ENCODE data around the gene DOP1B. TPM values are rescaled to one million over a fixed set of nuclear protein-coding genes. Genes with fewer than 3 reads are reported as not detected.
A peak's percentile ranks its signal among the peaks of the same experiment; 100 is the strongest.

DOP1B gene
- total and polyA plus RNA-seq, 11 donors, result 5.1 to 26.5 (median 14.7) TPM

- no peaks in the 10 kb centered on the region for H3K27me3 ChIP-seq
- intact Hi-C loops (cut with DNase I), result no loop called here
- DNase-seq (no peak), ATAC-seq (no peak)
- H3K9me3 ChIP-seq, result no peaks in the 10 kb centered on the region
- 93 to 98% (median 95%) methylated on average over 5 of the region's 5 CpGs for WGBS, 4 donors
- H3K4me3 ChIP-seq, result no peak overlapping the region
- H3K27ac ChIP-seq, result no peak overlapping the region
- TF ChIP-seq CTCF (IDR thresholded peaks at IDR 0.05), result no peak
- TF ChIP-seq POLR2A (IDR thresholded peaks at IDR 0.05), result no peak
- peaks cover 0 to 22% (median 10%) of the 10 kb centered on the region in 9 donors for H3K36me3 ChIP-seq
- H3K4me1 ChIP-seq, result peaks cover 0 to 32% (median 8%) of the 10 kb centered on the region in 12 donors
These were observed 6.0 kb downstream of the DOP1B start for GRCh38 chr21:36162631-36163030.

DNA sequence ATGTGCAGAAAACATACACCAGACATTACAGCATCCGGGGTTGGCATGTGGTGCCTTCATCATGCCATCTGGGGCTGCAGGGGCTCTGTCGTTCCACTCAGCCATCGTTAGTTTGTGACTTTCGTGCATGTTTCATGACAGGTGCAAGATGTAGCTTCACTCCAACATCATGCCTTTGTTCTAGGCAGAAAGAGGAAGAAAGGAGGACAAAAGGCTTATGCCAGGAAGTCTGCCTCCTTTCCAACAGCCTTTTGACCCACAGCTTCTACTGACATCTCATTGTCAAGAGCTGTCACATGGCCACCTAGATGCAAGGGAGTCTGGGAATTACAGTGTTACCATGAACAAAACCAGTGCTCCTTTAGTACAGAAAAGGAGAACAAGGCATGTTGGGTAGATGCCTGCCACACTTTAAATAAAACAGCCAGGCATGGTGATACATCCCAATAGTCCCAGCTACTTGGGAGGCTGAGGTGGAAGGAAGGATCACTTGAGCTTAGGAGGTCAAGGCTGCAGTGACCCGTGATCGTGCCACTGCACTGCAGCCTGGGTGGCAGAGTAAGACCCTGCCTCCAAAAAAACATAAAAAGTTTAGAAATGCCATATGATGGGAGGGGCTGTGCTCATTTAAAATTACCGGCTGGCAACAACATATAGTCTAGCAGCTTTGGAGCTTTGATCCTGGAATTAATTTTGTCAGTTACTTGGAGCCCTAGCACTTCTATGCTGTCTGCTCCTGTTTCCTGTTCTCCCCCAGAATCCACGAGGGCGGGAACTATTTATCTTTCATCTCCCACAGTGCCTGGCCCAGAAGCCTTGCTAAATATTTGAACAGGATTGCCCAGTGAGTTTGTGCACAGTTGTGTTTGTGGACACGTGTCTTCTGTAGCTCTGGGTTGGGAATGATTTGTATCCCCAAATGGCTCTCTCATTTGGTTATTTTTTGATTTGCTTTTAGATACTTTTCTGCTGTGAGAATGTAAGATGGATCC lies 7.4 kb downstream of the DOP1B start:
- no peak for DNase-seq
- Histone ChIP-seq H3K27ac (peak overlapping the region in 1 of 12 donors; percentile 55), H3K9me3 (no peaks in the 10 kb centered on the region), H3K4me3 (no peak overlapping the region), H3K27me3 (no peaks in the 10 kb centered on the region), H3K4me1 (peaks cover 0 to 28% (median 8%) of the 10 kb centered on the region in 12 donors), H3K36me3 (peaks cover 0 to 33% (median 16%) of the 10 kb centered on the region in 9 donors)
- ATAC-seq, result peak in 1 of 4 donors; percentile 35
- WGBS, 4 donors, result 61 to 75% (median 70%) methylated on average over 10 of the region's 10 CpGs
- intact Hi-C loops (cut with DNase I), result no loop called here
- TF ChIP-seq POLR2A (IDR thresholded peaks at IDR 0.05) (no peak), CTCF (IDR thresholded peaks at IDR 0.05) (no peak)

DNA sequence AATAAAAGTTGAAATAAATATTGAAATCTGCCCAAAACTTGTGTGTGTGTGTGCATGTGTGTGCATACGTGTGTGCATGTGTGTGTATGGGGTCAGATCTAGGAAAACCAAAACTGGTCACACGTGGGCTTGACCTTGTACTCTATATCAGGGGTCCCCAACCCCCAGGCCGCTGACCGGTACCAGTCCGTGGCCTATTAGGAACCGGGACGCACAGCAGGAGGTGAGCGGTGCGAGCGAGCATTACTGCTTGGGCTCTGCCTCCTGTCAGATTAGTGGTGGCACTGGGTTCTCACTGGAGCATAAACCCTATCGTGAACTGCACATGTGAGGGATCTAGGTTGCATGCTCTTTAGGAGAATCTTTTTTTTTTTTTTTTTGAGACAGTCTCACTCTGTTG lies 8.7 kb downstream of the DOP1B start:
- no peak for TF ChIP-seq CTCF (IDR thresholded peaks at IDR 0.05)
- TF ChIP-seq POLR2A (IDR thresholded peaks at IDR 0.05), result no peak
- intact Hi-C loops (cut with DNase I), result no loop called here
- Histone ChIP-seq H3K27ac (no peak overlapping the region), H3K27me3 (no peaks in the 10 kb centered on the region), H3K4me1 (peaks cover 0 to 27% (median 8%) of the 10 kb centered on the region in 12 donors), H3K9me3 (no peaks in the 10 kb centered on the region), H3K36me3 (peaks cover 0 to 40% (median 21%) of the 10 kb centered on the region in 9 donors), H3K4me3 (no peak overlapping the region)
- ATAC-seq (no peak), DNase-seq (no peak)
- WGBS, 4 donors, result 94 to 96% (median 95%) methylated on average over 11 of the region's 11 CpGs

DNA sequence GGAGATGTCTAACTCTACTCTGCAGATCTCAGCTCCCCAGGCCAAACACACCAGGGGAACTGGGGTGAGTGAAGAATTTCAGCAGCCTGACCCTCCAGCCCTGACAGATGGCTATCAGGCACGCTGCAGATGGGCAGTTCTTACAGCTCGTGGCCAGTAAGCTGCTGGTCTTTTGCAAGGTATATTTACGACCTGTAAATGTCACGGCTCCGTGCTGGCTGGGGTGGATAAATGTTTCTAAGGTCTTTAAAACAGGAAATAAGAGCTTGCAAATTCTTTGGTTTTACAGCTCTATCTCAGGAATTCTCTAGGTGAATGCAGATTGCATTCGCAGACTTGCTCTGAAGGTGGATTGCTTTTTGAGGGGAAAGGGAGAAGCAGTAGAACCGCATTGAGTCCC lies 10.1 kb downstream of the DOP1B start:
- intact Hi-C loops (cut with DNase I), result no loop called here
- peaks cover 0 to 44% (median 21%) of the 10 kb centered on the region in 9 donors for H3K36me3 ChIP-seq
- peaks cover 0 to 35% (median 13%) of the 10 kb centered on the region in 12 donors for H3K4me1 ChIP-seq
- H3K27ac ChIP-seq, result no peak overlapping the region
- ATAC-seq, result no peak
- no peak for DNase-seq
- no peaks in the 10 kb centered on the region for H3K27me3 ChIP-seq
- no peaks in the 10 kb centered on the region for H3K9me3 ChIP-seq
- H3K4me3 ChIP-seq, result no peak overlapping the region
- 85 to 94% (median 93%) methylated on average over 7 of the region's 7 CpGs for WGBS, 4 donors
- TF ChIP-seq CTCF (IDR thresholded peaks at IDR 0.05) (no peak), POLR2A (IDR thresholded peaks at IDR 0.05) (no peak)

All from heart left ventricle (tissue), 16 donors.